Progenitor cell of endocrine pancreas (in vitro differentiated cells): ENCODE results near the gene GINS2. TPM values are rescaled to one million over a fixed set of nuclear protein-coding genes. Genes with fewer than 3 reads are reported as not detected.

Source experiments
- DNase-seq: peaks from one replicate; pipeline ENCODE4 v3.0.0; 2021; ENCODE audit warnings: low spot score; ENCODE audit not compliant: unreplicated experiment
- H3K27ac Mint-ChIP-seq: 2 replicates; pipeline ENCODE4 v1.8.0; 2021; ENCODE audit warnings: mild to moderate bottlenecking, moderate library complexity, mixed read lengths
- H3K27me3 Mint-ChIP-seq: 2 replicates; pipeline ENCODE4 v1.8.0; 2021; ENCODE audit warnings: mixed read lengths
- H3K36me3 Mint-ChIP-seq: 2 replicates; pipeline ENCODE4 v1.8.0; 2022; ENCODE audit warnings: mixed read lengths; ENCODE audit not compliant: insufficient read depth
- H3K4me1 Mint-ChIP-seq: 2 replicates; pipeline ENCODE4 v1.8.0; 2021; ENCODE audit warnings: low read depth, mixed read lengths
- H3K4me3 Mint-ChIP-seq: 2 replicates; pipeline ENCODE4 v1.8.0; 2021; ENCODE audit warnings: low read depth, mild to moderate bottlenecking, moderate library complexity, mixed read lengths
- H3K9me3 Mint-ChIP-seq: 2 replicates; pipeline ENCODE4 v1.8.0; 2021; ENCODE audit warnings: low read depth, mixed read lengths
- CTCF ChIP-seq: fragments of 200-600 bp; sonication (generic); IDR thresholded peaks from one replicate; pipeline ENCODE4 v1.5.0; 2021; ENCODE audit warnings: antibody characterized with exemption, mild to moderate bottlenecking; ENCODE audit not compliant: unreplicated experiment
- total RNA-seq: library from RNA; stranded (reverse); gene quantifications from 2 replicates; pipeline ENCODE4 v1.2.1, GENCODE V29; 2021

The GINS2 gene
- total RNA-seq, 1 donor from 2014 or later: 22.3 TPM

GRCh38 chr16:85728879-85729278 is 40.1 kb upstream of the GINS2 start:
- Mint-ChIP-seq H3K4me3 (no peak overlapping the region), H3K4me1 (no peaks in the 10 kb centered on the region), H3K9me3 (no peaks in the 10 kb centered on the region), H3K36me3 (no peaks in the 10 kb centered on the region), H3K27ac (no peak overlapping the region), H3K27me3 (peaks cover 35% of the 10 kb centered on the region)
- peak; percentile 24 for TF ChIP-seq CTCF
- DNase-seq: no peak

- no peaks in the 10 kb centered on the region for H3K36me3 Mint-ChIP-seq
- H3K4me1 Mint-ChIP-seq: no peaks in the 10 kb centered on the region
- H3K9me3 Mint-ChIP-seq: no peaks in the 10 kb centered on the region
- TF ChIP-seq CTCF: no peak
- H3K27me3 Mint-ChIP-seq: peaks cover 26% of the 10 kb centered on the region
- no peak overlapping the region for H3K4me3 Mint-ChIP-seq
- no peak overlapping the region for H3K27ac Mint-ChIP-seq
- no peak for DNase-seq
Measured at GRCh38 chr16:85724936-85725335, 36.2 kb upstream of the GINS2 start.

GRCh38 chr16:85724126-85724879 is 35.5 kb upstream of the GINS2 start:
- Mint-ChIP-seq H3K4me1 (no peaks in the 10 kb centered on the region), H3K27me3 (peaks cover 22% of the 10 kb centered on the region), H3K36me3 (no peaks in the 10 kb centered on the region), H3K27ac (peak overlapping the region; percentile 69), H3K9me3 (no peaks in the 10 kb centered on the region), H3K4me3 (no peak overlapping the region)
- no peak for DNase-seq
- TF ChIP-seq CTCF: no peak

- DNase-seq: no peak
- no peaks in the 10 kb centered on the region for H3K36me3 Mint-ChIP-seq
- H3K27ac Mint-ChIP-seq: no peak overlapping the region
- TF ChIP-seq CTCF: no peak
- no peak overlapping the region for H3K4me3 Mint-ChIP-seq
- H3K9me3 Mint-ChIP-seq: no peaks in the 10 kb centered on the region
- H3K27me3 Mint-ChIP-seq: peaks cover 25% of the 10 kb centered on the region
- no peaks in the 10 kb centered on the region for H3K4me1 Mint-ChIP-seq
Measured at GRCh38 chr16:85722128-85722893, 33.6 kb upstream of the GINS2 start.

GRCh38 chr16:85720302-85720637 is 31.5 kb upstream of the GINS2 start:
- H3K27ac Mint-ChIP-seq: no peak overlapping the region
- TF ChIP-seq CTCF: no peak
- DNase-seq: no peak
- H3K4me1 Mint-ChIP-seq: no peaks in the 10 kb centered on the region
- no peaks in the 10 kb centered on the region for H3K36me3 Mint-ChIP-seq
- peaks cover 18% of the 10 kb centered on the region for H3K27me3 Mint-ChIP-seq
- H3K9me3 Mint-ChIP-seq: no peaks in the 10 kb centered on the region
- H3K4me3 Mint-ChIP-seq: no peak overlapping the region
